Esophagus muscularis mucosa (tissue), 4 donors: ENCODE results near the gene SPEG. TPM values are rescaled to one million over a fixed set of nuclear protein-coding genes. Genes with fewer than 3 reads are reported as not detected.
"Not testable (repeated sequence)": the region's sequence is repeated elsewhere in the genome, so short reads cannot be mapped to it uniquely, and the experiment has no call there.

ENCODE experiments used
- DNase-seq: peaks from one replicate; pipeline ENCODE4 v3.0.0-alpha.2; 2017; ENCODE audit errors: extremely low spot score
- H3K27ac ChIP-seq, 4 donors: fragments of 200-600 bp; sonication (generic); replicated peaks in 1 of 4; 1 replicate in 3 of 4; 2 replicates in 1 of 4; pipeline ENCODE4 v1.5.1; 2016 to 2019; ENCODE audit warnings: mild to moderate bottlenecking in 1 of 4
- H3K27me3 ChIP-seq, 4 donors: fragments of 200-600 bp; sonication (generic); one replicate each; pipeline versions ENCODE4 v1.5.1 to v1.6.0; 2016 to 2019
- H3K36me3 ChIP-seq, 4 donors: fragments of 200-600 bp; sonication (generic); one replicate each; pipeline ENCODE4 v1.5.1; 2016 to 2019
- H3K4me1 ChIP-seq, 4 donors: fragments of 200-600 bp; sonication (generic); one replicate each; pipeline ENCODE4 v1.5.1; 2016 to 2019
- H3K4me3 ChIP-seq, 4 donors: fragments of 200-600 bp; sonication (generic); 1 replicate in 2 of 4; 2 replicates in 2 of 4; pipeline ENCODE4 v1.5.1; 2016 to 2019; ENCODE audit warnings: mild to moderate bottlenecking in 4 of 4, moderate library complexity in 1 of 4
- H3K9me3 ChIP-seq, 4 donors: fragments of 200-600 bp; sonication (generic); 1 replicate in 3 of 4; 2 replicates in 1 of 4; pipeline ENCODE4 v1.5.1; 2016 to 2019
- CTCF ChIP-seq, 3 experiments: fragments of 200-600 bp in 2 of 3; fragments of 450-650 bp in 1 of 3; sonication (generic) in 2 of 3; IDR thresholded peaks; one replicate each; pipeline ENCODE4 v1.5.1; 2017 to 2019; ENCODE audit warnings: antibody characterized with exemption in 3 of 3, mild to moderate bottlenecking in 2 of 3, moderate library complexity in 1 of 3
- EP300 ChIP-seq: sonication (generic); formaldehyde crosslinking; IDR thresholded peaks from one replicate; pipeline ENCODE4 v1.6.1; 2017; ENCODE audit warnings: antibody characterized with exemption
- POLR2A ChIP-seq: fragments of 450-650 bp; IDR thresholded peaks from one replicate; pipeline ENCODE4 v1.6.1; 2017; ENCODE audit warnings: antibody characterized with exemption, moderate library complexity, mild to moderate bottlenecking, low read depth
- POLR2AphosphoS5 ChIP-seq, 2 donors: sonication (generic); formaldehyde crosslinking; IDR thresholded peaks; one replicate each; pipeline ENCODE4 v1.6.1; 2017; ENCODE audit warnings: antibody characterized with exemption in 2 of 2
- WGBS: methylation state at CpG from one replicate; pipeline ENCODE4 v1.1.5; 2018; 5-methylcytosine and 5-hydroxymethylcytosine counted together
- intact Hi-C: fragments of 100-400 bp; cut with DNase I; formaldehyde crosslinking; loops from one replicate; pipeline ENCODE4 v1.15.1; 2023
- total RNA-seq, 4 donors: library from RNA; depleted of rRNA; stranded (reverse); fragments of >200 nt; gene quantifications; one replicate each; pipeline versions ENCODE4 v1.1.0 to v1.2.1, GENCODE V29; 2016

SPEG gene
- total RNA-seq, 4 donors from 2014 or later = 115 to 251 (median 180) TPM

- Histone ChIP-seq H3K9me3 (no peaks in the 10 kb centered on the region), H3K36me3 (peaks cover 29 to 41% (median 38%) of the 10 kb centered on the region in 4 donors), H3K4me3 (peak within 1 kb of the TSS; percentile 67 to 96 (median 82)), H3K27ac (peak within 1 kb of the TSS; percentile 85 to 96 (median 93)), H3K27me3 (no peaks in the 10 kb centered on the region), H3K4me1 (peaks cover 26 to 38% (median 30%) of the 10 kb centered on the region in 4 donors)
- 0% methylated on average over 11 of the region's 76 CpGs for WGBS
- TF ChIP-seq POLR2A = peak; percentile 28
- TF ChIP-seq EP300 = no peak
- TF ChIP-seq CTCF (IDR thresholded peaks at IDR 0.05) = peak in 1 of 3 experiments; percentile 1
- peak; percentile 24 to 71 for TF ChIP-seq POLR2AphosphoS5 (IDR thresholded peaks at IDR 0.05)
- intact Hi-C loops = loop anchor here (10.0 kb wide), 1 partner anchor 213 kb away; the partner anchor contains the start of genes CNPPD1, RETREG2 and SLC23A3
- peak; percentile 97 for DNase-seq
Observed at GRCh38 chr2:219387306-219388120, 47.1 kb upstream of the SPEG start, which contains the start of gene DNPEP. TSS of gene DNPEP (minus strand) at chr2:219387912. CDS start at chr2:219387794, 118 bp downstream.

DNA sequence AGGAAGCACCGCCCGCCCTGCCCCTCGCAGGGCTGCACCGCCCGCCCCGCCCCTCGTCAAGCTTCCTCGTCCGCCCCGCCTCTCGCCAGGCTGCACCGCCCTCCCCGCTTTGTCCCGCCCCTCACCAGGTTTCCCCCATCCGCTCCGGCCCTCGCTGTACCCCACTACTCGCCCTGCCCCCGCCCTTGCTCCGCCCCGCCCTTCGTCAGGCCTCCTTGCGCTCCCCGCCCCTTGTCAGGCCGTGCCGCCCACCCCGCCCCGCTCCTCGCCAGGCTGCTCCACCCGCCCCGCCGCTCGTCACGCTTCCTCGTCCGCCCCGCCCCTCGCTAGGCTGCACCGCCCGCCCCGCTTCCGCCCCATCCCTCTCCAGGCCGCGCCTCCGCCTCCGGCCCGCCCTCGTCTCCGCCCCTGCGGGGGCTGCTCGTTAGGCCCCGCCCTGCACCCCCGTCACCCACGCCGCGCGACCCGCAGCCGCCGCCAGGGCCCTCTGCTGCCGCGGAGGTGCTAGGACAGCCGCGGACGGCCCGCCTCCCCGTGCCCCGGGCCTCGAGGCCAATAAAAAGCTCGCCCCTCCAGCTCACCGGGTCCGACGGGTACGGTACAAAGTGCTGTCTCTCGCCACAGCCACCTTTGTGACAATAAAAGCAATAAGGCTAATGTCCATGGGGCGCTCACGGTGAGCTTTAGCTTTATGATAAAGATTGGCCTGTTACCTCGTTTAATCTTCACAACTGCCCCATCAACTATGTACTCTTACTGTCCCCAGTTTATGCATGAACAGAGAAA, 46.3 kb upstream of the SPEG start:
- Histone ChIP-seq H3K27me3 (no peaks in the 10 kb centered on the region), H3K27ac (peak overlapping the region; percentile 82 to 93 (median 89)), H3K4me1 (peaks cover 26 to 38% (median 30%) of the 10 kb centered on the region in 4 donors), H3K9me3 (no peaks in the 10 kb centered on the region), H3K4me3 (peak overlapping the region; percentile 67 to 96 (median 82)), H3K36me3 (peaks cover 22 to 33% (median 31%) of the 10 kb centered on the region in 4 donors)
- 3% methylated on average over 9 of the region's 78 CpGs for WGBS
- TF ChIP-seq CTCF (IDR thresholded peaks at IDR 0.05) (peak; percentile 59 to 92 (median 87)), POLR2A (no peak), POLR2AphosphoS5 (IDR thresholded peaks at IDR 0.05) (peak; percentile 18 to 66)
- intact Hi-C loops = loop anchor here (10.0 kb wide), 1 partner anchor 214 kb away; the partner anchor contains the start of genes CNPPD1, RETREG2 and SLC23A3
- peak; percentile 99 for DNase-seq

GRCh38 chr2:219388907-219389156, 45.8 kb upstream of the SPEG start:
- TF ChIP-seq POLR2A (no peak), CTCF (IDR thresholded peaks at IDR 0.05) (no peak), EP300 (no peak)
- Histone ChIP-seq H3K4me3 (peak overlapping the region; percentile 67 to 96 (median 82)), H3K27ac (peak overlapping the region; percentile 82 to 93 (median 89)), H3K9me3 (no peaks in the 10 kb centered on the region), H3K36me3 (peaks cover 17 to 28% (median 26%) of the 10 kb centered on the region in 4 donors), H3K4me1 (peaks cover 26 to 38% (median 30%) of the 10 kb centered on the region in 4 donors), H3K27me3 (no peaks in the 10 kb centered on the region)
- intact Hi-C loops = loop anchor here (10.0 kb wide), 1 partner anchor 214 kb away; the partner anchor contains the start of genes CNPPD1, RETREG2 and SLC23A3
- WGBS = 36% methylated on average over 6 of the region's 6 CpGs
- no peak for DNase-seq

- no peak overlapping the region for H3K4me3 ChIP-seq
- DNase-seq = no peak
- no peaks in the 10 kb centered on the region for H3K27me3 ChIP-seq
- H3K36me3 ChIP-seq = no peaks in the 10 kb centered on the region
- no peak overlapping the region for H3K27ac ChIP-seq
- H3K4me1 ChIP-seq = peaks cover 5 to 8% (median 6%) of the 10 kb centered on the region in 4 donors
- 88% methylated on average over 9 of the region's 9 CpGs for WGBS
- intact Hi-C loops = no loop called here
- TF ChIP-seq POLR2A = no peak
- no peak for TF ChIP-seq EP300
- no peak for TF ChIP-seq POLR2AphosphoS5 (IDR thresholded peaks at IDR 0.05)
- TF ChIP-seq CTCF (IDR thresholded peaks at IDR 0.05) = no peak
- H3K9me3 ChIP-seq = no peaks in the 10 kb centered on the region
Observed at GRCh38 chr2:219392754-219393153, 41.9 kb upstream of the SPEG start.

- H3K36me3 ChIP-seq, intact Hi-C loops, H3K27me3 ChIP-seq, H3K9me3 ChIP-seq, DNase-seq, H3K4me3 ChIP-seq, H3K27ac ChIP-seq: not testable (repeated sequence)
- H3K4me1 ChIP-seq = peaks cover 0 to 18% (median 14%) of the 10 kb centered on the region in 4 donors
- WGBS = 94% methylated on average over 8 of the region's 9 CpGs
Observed at GRCh38 chr2:219395056-219395455, 39.6 kb upstream of the SPEG start.
